HCT116 (cell line): ENCODE results near the gene NPTX1. TPM values are rescaled to one million over a fixed set of nuclear protein-coding genes. Genes with fewer than 3 reads are reported as not detected.

Experiments
- ATAC-seq: fragments of 200-7000 bp; cut with Tn5 transposase; 2 replicates; pipeline ENCODE4 v1.9.1; 2020; ENCODE audit warnings: mild to moderate bottlenecking, moderate library complexity
- BruUV-seq: library from RNA; stranded (reverse); fragments of 400-500 nt; replicated peaks from 2 replicates; lab custom pipeline; 2021; lab: Mats Ljungman, UMichigan
- CTCF ChIA-PET: fragments of 300-600 bp; sonication (Branson Sonifier 250); formaldehyde crosslinking; loops from one replicate; lab custom pipeline; 2021; ENCODE audit warnings: antibody characterized with exemption; lab: Charles Lee
- POLR2A ChIA-PET: fragments of 300-600, 350-600 bp; sonication (Branson Sonifier 250); formaldehyde crosslinking; loops from one replicate; lab custom pipeline; 2021; ENCODE audit warnings: antibody characterized with exemption; lab: Charles Lee
- RAD21 ChIA-PET, 2 experiments: fragments of 300-600 bp; sonication (Branson Sonifier 250); formaldehyde crosslinking; loops; one replicate each; lab custom pipeline; 2023; ENCODE audit warnings: low total read pairs in 2 of 2; ENCODE audit not compliant: uncharacterized antibody in 2 of 2, unreplicated experiment in 2 of 2, low non-redundant PET in 1 of 2; lab: Charles Lee
- DNase-seq: peaks from one replicate; pipeline ENCODE4 v3.0.0-alpha.2; 2010; ENCODE audit warnings: low read depth, low spot score
- H2AFZ ChIP-seq: fragments of 200-600 bp; shearing (Covaris generic), sonication (generic); 2 replicates; pipeline ENCODE4 v1.6.1; 2017; ENCODE audit warnings: low read depth, mixed run types, mixed read lengths, antibody characterized with exemption, low read length; ENCODE audit not compliant: poor library complexity, severe bottlenecking
- H3K27ac ChIP-seq: 2 replicates; pipeline ENCODE4 v1.5.1; 2012; ENCODE audit warnings: low read depth, low read length
- H3K27me3 ChIP-seq: fragments of 200-600 bp; sonication (generic); 2 replicates; pipeline ENCODE4 v1.6.1; 2016; ENCODE audit warnings: mixed run types, low read length, mixed read lengths; ENCODE audit not compliant: insufficient read depth
- H3K36me3 ChIP-seq, 2 experiments: fragments of 200-500 bp in 1 of 2; fragments of 200-600 bp in 1 of 2; sonication (Bioruptor generic) in 1 of 2; sonication (generic) in 1 of 2; 2 replicates each; pipeline versions ENCODE4 v1.5.1 to v1.6.1; 2014 to 2016; ENCODE audit warnings: low read length in 2 of 2, inconsistent platforms in 1 of 2, mixed read lengths in 1 of 2, mixed run types in 1 of 2; ENCODE audit not compliant: insufficient read depth in 2 of 2, control insufficient read depth in 1 of 2
- H3K4me1 ChIP-seq, 2 experiments: fragments of 200-600 bp in 1 of 2; sonication (generic) in 1 of 2; 2 replicates each; pipeline versions ENCODE4 v1.5.1 to v1.6.1; 2012 to 2017; ENCODE audit warnings: low read length in 2 of 2, inconsistent platforms in 1 of 2, mild to moderate bottlenecking in 1 of 2, mixed read lengths in 1 of 2, mixed run types in 1 of 2, moderate library complexity in 1 of 2; ENCODE audit not compliant: insufficient read depth in 2 of 2, control insufficient read depth in 1 of 2
- H3K4me2 ChIP-seq: fragments of 200-600 bp; sonication (generic); 2 replicates; pipeline ENCODE4 v1.6.1; 2017; ENCODE audit warnings: mixed run types, low read length, mixed read lengths
- H3K4me3 ChIP-seq, 2 experiments: fragments of 200-600 bp in 1 of 2; sonication (generic) in 1 of 2; replicated peaks in 1 of 2; 2 replicates each; pipeline ENCODE4 v1.5.1; 2011 to 2016; ENCODE audit warnings: low read length in 2 of 2, control low read depth in 1 of 2, low read depth in 1 of 2, mild to moderate bottlenecking in 1 of 2, mixed read lengths in 1 of 2, mixed run types in 1 of 2
- H3K79me2 ChIP-seq: fragments of 200-600 bp; sonication (generic); 2 replicates; pipeline ENCODE4 v1.6.1; 2017; ENCODE audit warnings: mild to moderate bottlenecking, mixed run types, low read length, moderate library complexity, mixed read lengths; ENCODE audit not compliant: insufficient read depth
- H3K9ac ChIP-seq: fragments of 200-600 bp; sonication (generic); 2 replicates; pipeline ENCODE4 v1.6.1; 2016; ENCODE audit warnings: low read length, mixed read lengths
- H3K9me2 ChIP-seq: fragments of 200-600 bp; sonication (generic), shearing (Covaris generic); 2 replicates; pipeline ENCODE4 v1.6.1; 2017; ENCODE audit warnings: mixed run types, mild to moderate bottlenecking, moderate library complexity; ENCODE audit not compliant: insufficient read depth
- H3K9me3 ChIP-seq, 2 experiments: fragments of 200-500 bp in 1 of 2; fragments of 200-600 bp in 1 of 2; sonication (Bioruptor generic) in 1 of 2; sonication (generic) in 1 of 2; 2 replicates each; pipeline ENCODE4 v1.6.1; 2014 to 2017; ENCODE audit warnings: low read length in 2 of 2, mixed read lengths in 2 of 2, inconsistent platforms in 1 of 2, low read depth in 1 of 2, mild to moderate bottlenecking in 1 of 2, mixed run types in 1 of 2, moderate library complexity in 1 of 2; ENCODE audit not compliant: control insufficient read depth in 1 of 2, insufficient read depth in 1 of 2
- H4K20me1 ChIP-seq: fragments of 200-600 bp; sonication (generic), shearing (Covaris generic); 2 replicates; pipeline ENCODE4 v1.6.1; 2017; ENCODE audit warnings: mixed run types, mild to moderate bottlenecking, moderate library complexity; ENCODE audit not compliant: insufficient read depth
- CEBPB ChIP-seq: IDR thresholded peaks from 2 replicates; pipeline ENCODE4 v1.6.1; 2012; ENCODE audit warnings: low read depth
- EZH2phosphoT487 ChIP-seq: fragments of 200-600 bp; IDR thresholded peaks from 2 replicates; pipeline ENCODE4 v1.6.1; 2018; ENCODE audit warnings: antibody characterized with exemption, borderline replicate concordance
- SIN3A ChIP-seq: IDR thresholded peaks from 2 replicates; pipeline ENCODE4 v1.6.1; 2012; ENCODE audit warnings: low read depth
- TCF7L2 ChIP-seq: IDR thresholded peaks from 2 replicates; pipeline ENCODE4 v1.7.0; 2011; ENCODE audit warnings: borderline replicate concordance, inconsistent platforms; ENCODE audit not compliant: insufficient read depth, insufficient read length; ENCODE audit errors: extremely low read depth
- ZFX ChIP-seq: fragments of 450-650 bp; IDR thresholded peaks from 2 replicates; pipeline ENCODE4 v1.6.1; 2017
- intact Hi-C: fragments of 100-400 bp; cut with micrococcal nuclease; formaldehyde crosslinking; loops from 2 replicates; pipeline ENCODE4 v1.10.0; 2022
- total RNA-seq: library from RNA; stranded (reverse); gene quantifications from one replicate; pipeline ENCODE4 v1.2.1, GENCODE V29; 2021; ENCODE audit not compliant: unreplicated experiment
- TF ChIP-seq, protein P1 (sequence below): IDR thresholded peaks from 2 replicates; pipeline ENCODE4 v1.6.1; 2012; ENCODE audit warnings: low read depth
- TF ChIP-seq, protein P2 (sequence below): IDR thresholded peaks from 2 replicates; pipeline ENCODE4 v1.6.1; 2011; ENCODE audit warnings: mild to moderate bottlenecking, low read length, moderate library complexity; ENCODE audit not compliant: insufficient replicate concordance; ENCODE audit errors: extremely low read depth

Gene NPTX1
- total RNA-seq, 1 experiment from 2014 or later = 0.15 TPM

DNA sequence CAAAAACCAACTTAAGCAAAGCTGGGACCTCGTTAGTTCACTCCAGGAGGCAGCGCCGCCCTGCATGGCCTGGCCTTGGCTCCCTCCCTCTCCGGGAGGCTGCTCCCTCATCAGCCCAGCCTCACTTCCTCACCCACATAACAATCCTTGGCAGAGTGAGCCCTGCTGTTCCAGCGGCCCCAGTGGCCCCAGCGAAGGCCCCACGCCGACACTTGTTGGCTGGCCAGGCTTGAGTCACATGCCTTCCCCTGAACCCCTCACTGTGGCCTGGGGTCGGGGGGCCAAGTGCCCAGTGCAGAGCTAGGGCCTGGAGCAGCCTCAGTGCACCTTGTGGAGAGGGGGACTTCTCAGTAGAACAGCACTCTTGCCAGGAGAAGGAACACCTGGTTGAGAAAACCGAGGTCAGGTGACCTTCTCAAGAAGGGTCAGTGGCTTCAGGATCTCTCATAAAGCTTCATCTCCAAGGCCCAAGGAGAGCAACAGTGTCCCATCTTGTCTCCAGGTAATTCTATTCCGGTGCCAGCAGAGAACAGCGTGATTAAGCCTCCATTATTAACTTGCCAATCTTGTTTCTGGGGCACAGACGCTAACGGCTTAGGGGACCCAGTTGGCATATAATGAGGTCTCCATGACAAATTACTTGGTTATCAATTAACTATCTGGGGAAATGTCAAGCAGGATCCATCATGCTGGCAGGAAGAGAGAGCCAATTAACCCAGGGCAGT, 34.6 kb downstream of the NPTX1 start:
- no peak overlapping the region for H3K9ac ChIP-seq
- DNase-seq (no peak), ATAC-seq (no peak)
- intact Hi-C loops = no loop called here
- H3K27ac ChIP-seq = no peak overlapping the region
- no peak overlapping the region for H3K4me2 ChIP-seq
- no peaks in the 10 kb centered on the region for H3K9me2 ChIP-seq
- ChIA-PET RAD21 (no interaction called here), CTCF (no interaction called here), POLR2A (no interaction called here)
- H3K4me3 ChIP-seq = no peak overlapping the region
- peaks cover 6% of the 10 kb centered on the region; the same call in 1 of the 2 replicates for H3K27me3 ChIP-seq
- no TSS peak for BruUV-seq
- H3K79me2 ChIP-seq = no peaks in the 10 kb centered on the region
- no peak overlapping the region for H2AFZ ChIP-seq
- H3K36me3 ChIP-seq = no peaks in the 10 kb centered on the region
- H3K4me1 ChIP-seq = peaks cover 0 to 5% of the 10 kb centered on the region in 2 experiments; a peak in 1 of 4 replicates
- H3K9me3 ChIP-seq = no peaks in the 10 kb centered on the region
- TF ChIP-seq TCF7L2 = no peak
- no peak for TF ChIP-seq EZH2phosphoT487
- no peak for TF ChIP-seq CEBPB
- no peaks in the 10 kb centered on the region for H4K20me1 ChIP-seq

DNA sequence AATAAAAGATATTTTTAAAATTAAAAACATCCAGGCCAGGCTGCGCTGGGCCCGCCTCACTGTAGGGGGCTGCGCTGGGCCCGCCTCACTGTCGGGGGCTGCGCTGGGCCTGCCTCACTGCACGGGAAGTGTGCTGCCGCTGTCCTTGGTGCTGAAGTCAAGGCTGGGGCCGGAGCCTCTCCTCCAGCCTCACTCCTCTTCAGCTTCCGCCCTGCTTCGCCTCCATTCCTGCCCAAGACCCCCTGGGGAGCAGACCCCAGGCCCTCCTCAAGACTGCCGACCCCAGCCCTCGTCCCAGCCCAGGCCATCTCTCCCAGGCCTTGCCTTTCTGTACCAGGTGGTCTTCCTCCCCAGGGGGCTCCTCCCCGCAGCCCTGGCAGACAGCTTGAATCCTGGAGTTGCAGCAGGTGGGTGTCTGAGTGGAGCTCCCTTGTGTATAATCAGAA, 35.3 kb downstream of the NPTX1 start:
- Histone ChIP-seq H3K9me2 (no peaks in the 10 kb centered on the region), H3K27me3 (peaks cover 6% of the 10 kb centered on the region; the same call in 1 of the 2 replicates), H3K4me2 (no peak overlapping the region), H3K27ac (no peak overlapping the region), H2AFZ (no peak overlapping the region), H3K36me3 (no peaks in the 10 kb centered on the region), H3K4me1 (no peaks in the 10 kb centered on the region), H3K79me2 (no peaks in the 10 kb centered on the region), H3K9ac (no peak overlapping the region), H4K20me1 (no peaks in the 10 kb centered on the region), H3K4me3 (no peak overlapping the region), H3K9me3 (no peaks in the 10 kb centered on the region)
- ATAC-seq = peak; percentile 68
- TF ChIP-seq SIN3A (no peak), ZFX (no peak)
- TF ChIP-seq, protein P1, sequence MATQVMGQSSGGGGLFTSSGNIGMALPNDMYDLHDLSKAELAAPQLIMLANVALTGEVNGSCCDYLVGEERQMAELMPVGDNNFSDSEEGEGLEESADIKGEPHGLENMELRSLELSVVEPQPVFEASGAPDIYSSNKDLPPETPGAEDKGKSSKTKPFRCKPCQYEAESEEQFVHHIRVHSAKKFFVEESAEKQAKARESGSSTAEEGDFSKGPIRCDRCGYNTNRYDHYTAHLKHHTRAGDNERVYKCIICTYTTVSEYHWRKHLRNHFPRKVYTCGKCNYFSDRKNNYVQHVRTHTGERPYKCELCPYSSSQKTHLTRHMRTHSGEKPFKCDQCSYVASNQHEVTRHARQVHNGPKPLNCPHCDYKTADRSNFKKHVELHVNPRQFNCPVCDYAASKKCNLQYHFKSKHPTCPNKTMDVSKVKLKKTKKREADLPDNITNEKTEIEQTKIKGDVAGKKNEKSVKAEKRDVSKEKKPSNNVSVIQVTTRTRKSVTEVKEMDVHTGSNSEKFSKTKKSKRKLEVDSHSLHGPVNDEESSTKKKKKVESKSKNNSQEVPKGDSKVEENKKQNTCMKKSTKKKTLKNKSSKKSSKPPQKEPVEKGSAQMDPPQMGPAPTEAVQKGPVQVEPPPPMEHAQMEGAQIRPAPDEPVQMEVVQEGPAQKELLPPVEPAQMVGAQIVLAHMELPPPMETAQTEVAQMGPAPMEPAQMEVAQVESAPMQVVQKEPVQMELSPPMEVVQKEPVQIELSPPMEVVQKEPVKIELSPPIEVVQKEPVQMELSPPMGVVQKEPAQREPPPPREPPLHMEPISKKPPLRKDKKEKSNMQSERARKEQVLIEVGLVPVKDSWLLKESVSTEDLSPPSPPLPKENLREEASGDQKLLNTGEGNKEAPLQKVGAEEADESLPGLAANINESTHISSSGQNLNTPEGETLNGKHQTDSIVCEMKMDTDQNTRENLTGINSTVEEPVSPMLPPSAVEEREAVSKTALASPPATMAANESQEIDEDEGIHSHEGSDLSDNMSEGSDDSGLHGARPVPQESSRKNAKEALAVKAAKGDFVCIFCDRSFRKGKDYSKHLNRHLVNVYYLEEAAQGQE = peak; percentile 97
- TF ChIP-seq, protein P2, sequence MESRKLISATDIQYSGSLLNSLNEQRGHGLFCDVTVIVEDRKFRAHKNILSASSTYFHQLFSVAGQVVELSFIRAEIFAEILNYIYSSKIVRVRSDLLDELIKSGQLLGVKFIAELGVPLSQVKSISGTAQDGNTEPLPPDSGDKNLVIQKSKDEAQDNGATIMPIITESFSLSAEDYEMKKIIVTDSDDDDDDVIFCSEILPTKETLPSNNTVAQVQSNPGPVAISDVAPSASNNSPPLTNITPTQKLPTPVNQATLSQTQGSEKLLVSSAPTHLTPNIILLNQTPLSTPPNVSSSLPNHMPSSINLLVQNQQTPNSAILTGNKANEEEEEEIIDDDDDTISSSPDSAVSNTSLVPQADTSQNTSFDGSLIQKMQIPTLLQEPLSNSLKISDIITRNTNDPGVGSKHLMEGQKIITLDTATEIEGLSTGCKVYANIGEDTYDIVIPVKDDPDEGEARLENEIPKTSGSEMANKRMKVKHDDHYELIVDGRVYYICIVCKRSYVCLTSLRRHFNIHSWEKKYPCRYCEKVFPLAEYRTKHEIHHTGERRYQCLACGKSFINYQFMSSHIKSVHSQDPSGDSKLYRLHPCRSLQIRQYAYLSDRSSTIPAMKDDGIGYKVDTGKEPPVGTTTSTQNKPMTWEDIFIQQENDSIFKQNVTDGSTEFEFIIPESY = no peak
- POLR2A ChIA-PET = no interaction called here
- BruUV-seq = no TSS peak
- CTCF ChIA-PET = no interaction called here
- RAD21 ChIA-PET = no interaction called here
- intact Hi-C loops = no loop called here
- DNase-seq = no peak
